HepG2 (cell line): ENCODE data around the gene HIPK3. TPM values are rescaled to one million over a fixed set of nuclear protein-coding genes. Genes with fewer than 3 reads are reported as not detected.

ENCODE experiments used
- ATAC-seq: fragments of 200-7000 bp; cut with Tn5 transposase; 3 replicates; pipeline ENCODE4 v1.9.1; 2020; ENCODE audit warnings: mild to moderate bottlenecking, moderate library complexity
- BruUV-seq: library from RNA; stranded (reverse); fragments of 400-500 nt; replicated peaks from 2 replicates; lab custom pipeline; 2021; lab: Mats Ljungman, UMichigan
- CTCF ChIA-PET: fragments of 300-600 bp; formaldehyde crosslinking; extraction: SDS; loops from one replicate; lab custom pipeline; 2021; ENCODE audit warnings: low total read pairs, inconsistent platforms, low intra/inter-chr PET ratio; lab: Yijun Ruan, JAX
- POLR2A ChIA-PET: fragments of 350-600 bp; sonication (Branson Sonifier 250); formaldehyde crosslinking; loops from one replicate; lab custom pipeline; 2020; ENCODE audit warnings: antibody characterized with exemption, inconsistent platforms; lab: Yijun Ruan, JAX
- DNase-seq: peaks from one replicate; pipeline ENCODE4 v3.0.0-alpha.2; 2015; ENCODE audit warnings: low spot score
- FAIRE-seq: peaks from 3 replicates; lab custom pipeline; 2011; peaks lifted over from hg19 to GRCh38; lab: Jason Lieb, UNC
- H2AFZ ChIP-seq: one replicate; pipeline ENCODE4 v1.6.1; 2011; ENCODE audit warnings: low read length, inconsistent platforms
- H3K27ac ChIP-seq: fragments of 300-600 bp; 3 replicates; pipeline ENCODE4 v1.8.0; 2011; ENCODE audit warnings: mixed run types, mild to moderate bottlenecking, mixed read lengths, low read length, inconsistent platforms; ENCODE audit not compliant: insufficient read depth; ENCODE audit errors: extremely low read length
- H3K27me3 ChIP-seq, 2 experiments: fragments of 200-600 bp in 1 of 2; 2 replicates in 1 of 2; 3 replicates in 1 of 2; pipeline versions ENCODE4 v1.6.0 to v1.8.0; 2011; ENCODE audit warnings: low read length in 2 of 2, mild to moderate bottlenecking in 2 of 2, moderate library complexity in 2 of 2, inconsistent platforms in 1 of 2; ENCODE audit not compliant: insufficient read depth in 2 of 2, control insufficient read depth in 1 of 2
- H3K36me3 ChIP-seq, 2 experiments: fragments of 200-600 bp in 1 of 2; replicated peaks in 1 of 2; 2 replicates in 1 of 2; 3 replicates in 1 of 2; pipeline versions ENCODE4 v1.5.1 to v1.8.0; 2011; ENCODE audit warnings: low read length in 2 of 2, inconsistent platforms in 1 of 2; ENCODE audit not compliant: insufficient read depth in 2 of 2, control insufficient read depth in 1 of 2
- H3K4me1 ChIP-seq: 2 replicates; pipeline ENCODE4 v1.5.1; 2012; ENCODE audit warnings: low read length, inconsistent platforms; ENCODE audit not compliant: insufficient read depth
- H3K4me2 ChIP-seq: 2 replicates; pipeline ENCODE4 v1.6.0; 2011; ENCODE audit warnings: low read depth, low read length, inconsistent platforms
- H3K4me3 ChIP-seq, 3 experiments: fragments of 200-600 bp in 1 of 3; sonication (generic), shearing (Covaris generic) in 1 of 3; replicated peaks in 1 of 3; 2 replicates each; pipeline ENCODE4 v1.5.1; 2011 to 2016; ENCODE audit warnings: low read length in 3 of 3, inconsistent platforms in 2 of 3, low read depth in 2 of 3, mild to moderate bottlenecking in 2 of 3, control low read depth in 1 of 3, mixed read lengths in 1 of 3; ENCODE audit not compliant: insufficient read depth in 1 of 3
- H3K79me2 ChIP-seq: one replicate; pipeline ENCODE4 v1.6.1; 2011; ENCODE audit warnings: low read length, inconsistent platforms; ENCODE audit not compliant: insufficient read depth
- H3K9ac ChIP-seq: 2 replicates; pipeline ENCODE4 v1.6.0; 2011; ENCODE audit warnings: mild to moderate bottlenecking, low read depth, low read length, inconsistent platforms; ENCODE audit not compliant: insufficient read depth
- H3K9me3 ChIP-seq: 2 replicates; pipeline ENCODE4 v1.5.1; 2012; ENCODE audit warnings: mild to moderate bottlenecking, low read length
- H4K20me1 ChIP-seq: 2 replicates; pipeline ENCODE4 v1.6.0; 2011; ENCODE audit warnings: inconsistent platforms, mild to moderate bottlenecking, low read length, moderate library complexity; ENCODE audit not compliant: insufficient read depth
- ATRX ChIP-seq: sonication (generic); formaldehyde crosslinking; IDR thresholded peaks from 2 replicates; pipeline ENCODE4 v1.4.0; 2020; ENCODE audit warnings: missing genetic modification reagents, borderline replicate concordance
- BRCA1 ChIP-seq: sonication (generic); formaldehyde crosslinking; IDR thresholded peaks from 2 replicates; pipeline ENCODE4 v1.4.0; 2020; ENCODE audit warnings: missing genetic modification reagents
- CBX5 ChIP-seq: sonication (generic); formaldehyde crosslinking; IDR thresholded peaks from 2 replicates; pipeline ENCODE4 v1.4.0; 2020; ENCODE audit warnings: missing genetic modification reagents, borderline replicate concordance
- HNF4G ChIP-seq, 2 experiments: sonication (generic) in 1 of 2; formaldehyde crosslinking in 1 of 2; IDR thresholded peaks; 2 replicates each; pipeline versions ENCODE4 v1.4.0 to v1.6.1; 2011 to 2020; ENCODE audit warnings: borderline replicate concordance in 2 of 2, low read depth in 2 of 2, mild to moderate bottlenecking in 2 of 2, low read length in 1 of 2, missing genetic modification reagents in 1 of 2, moderate library complexity in 1 of 2
- HNRNPH1 ChIP-seq: fragments of 200-400 bp; formaldehyde crosslinking; optimal IDR thresholded peaks from 2 replicates; pipeline ENCODE3; 2017; ENCODE audit warnings: mild to moderate bottlenecking, low read depth, low read length
- KDM5A ChIP-seq: fragments of 200-600 bp; sonication (generic); IDR thresholded peaks from 2 replicates; pipeline ENCODE4 v1.7.0; 2018; ENCODE audit warnings: antibody characterized with exemption, mild to moderate bottlenecking, low read length, borderline replicate concordance
- MATR3 ChIP-seq: sonication (generic); formaldehyde crosslinking; IDR thresholded peaks from 2 replicates; pipeline ENCODE4 v1.4.0; 2020; ENCODE audit warnings: missing genetic modification reagents
- POLR2G ChIP-seq: fragments of 200-400 bp; formaldehyde crosslinking; IDR thresholded peaks from 2 replicates; pipeline ENCODE4 v1.6.1; 2018; ENCODE audit warnings: mild to moderate bottlenecking, low read depth, low read length, moderate library complexity
- ZNF205 ChIP-seq: IDR thresholded peaks from 2 replicates; pipeline ENCODE4 v1.6.1; 2018; ENCODE audit warnings: missing biosample characterization, missing genetic modification reagents
- ZNF431 ChIP-seq: sonication (generic); formaldehyde crosslinking; IDR thresholded peaks from 2 replicates; pipeline ENCODE4 v1.9.0; 2022; ENCODE audit warnings: missing genetic modification reagents, low read depth, mild to moderate bottlenecking, borderline replicate concordance
- WGBS: methylation state at CpG from one replicate; pipeline ENCODE4 v1.1.6; 2017; ENCODE audit warnings: low lambda C conversion rate; 5-methylcytosine and 5-hydroxymethylcytosine counted together
- in situ Hi-C: cut with HindIII; loops from 2 replicates; pipeline ENCODE4 v1.10.0; 2017; ENCODE audit warnings: low pct_unique_long_range_greater_than_20kb; ENCODE audit not compliant: extremely low pct_ligation_motif_present
- intact Hi-C: fragments of 100-400 bp; cut with micrococcal nuclease; formaldehyde crosslinking; loops from one replicate; pipeline ENCODE4 v1.10.0; 2022; ENCODE audit not compliant: unreplicated experiment
- polyA plus RNA-seq, 8 experiments: library from polyadenylated mRNA; depleted of rRNA in 3 of 8; stranded (reverse) in 7 of 8; unstranded in 1 of 8; fragments of >200 nt; fragmentation: Illumina TruSeq in 4 of 8; extraction: Trizol in 4 of 8; gene quantifications; 2 replicates each; pipeline versions ENCODE4 v1.2.1 to v1.2.3, GENCODE V29; 2011 to 2016; ENCODE audit warnings: low read depth in 4 of 8, missing spikeins in 1 of 8, mixed read lengths in 1 of 8; ENCODE audit not compliant: insufficient read depth in 1 of 8
- total RNA-seq, 5 experiments: library from RNA; depleted of rRNA; stranded (reverse); fragments of >200 nt; fragmentation: Illumina TruSeq; extraction: Trizol; gene quantifications; 2 replicates each; pipeline ENCODE4 v1.2.3, GENCODE V29; 2016; ENCODE audit warnings: low read depth in 1 of 5
- TF ChIP-seq, protein P1 (sequence below): sonication (generic); formaldehyde crosslinking; IDR thresholded peaks from 2 replicates; pipeline ENCODE4 v1.8.1; 2023; ENCODE audit warnings: mild to moderate bottlenecking, inconsistent platforms, moderate library complexity, missing genetic modification reagents, borderline replicate concordance
- TF ChIP-seq, protein P2 (sequence below): sonication (generic); formaldehyde crosslinking; IDR thresholded peaks from 2 replicates; pipeline ENCODE4 v1.5.1; 2020; ENCODE audit warnings: missing genetic modification reagents, mild to moderate bottlenecking, borderline replicate concordance
- TF ChIP-seq, protein P3 (sequence below): sonication (generic); formaldehyde crosslinking; IDR thresholded peaks from 2 replicates; pipeline ENCODE4 v1.8.1; 2022; ENCODE audit warnings: mild to moderate bottlenecking, missing genetic modification reagents

HIPK3 gene
- total and polyA plus RNA-seq, 2 of the 13 experiments (the other 11 are each of a cell fraction or from before 2014, with no cell fraction given): 20.5 to 44.3 TPM

DNA sequence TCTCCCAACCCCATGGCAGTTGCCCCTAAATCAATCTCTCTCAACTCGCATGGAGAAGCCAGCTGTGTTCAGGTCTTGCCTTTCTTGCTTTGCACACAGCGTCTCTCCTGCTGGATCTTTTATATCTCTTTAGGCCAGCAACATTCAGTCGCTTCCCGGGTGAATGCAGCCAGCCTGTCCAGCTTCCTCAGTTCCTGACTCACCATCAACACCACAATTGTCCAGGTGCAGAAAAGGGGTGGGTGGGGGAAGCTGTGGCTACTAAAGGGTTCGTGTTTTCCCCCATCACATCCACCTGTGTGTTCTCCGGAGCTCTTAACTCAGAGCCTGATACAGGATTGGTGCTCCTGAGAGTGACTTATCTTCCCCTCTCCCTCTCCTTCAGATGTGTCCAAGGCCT lies 116.5 kb downstream of the HIPK3 start:
- Histone ChIP-seq H3K4me3 (no peak overlapping the region), H3K4me1 (peaks cover 51% of the 10 kb centered on the region), H3K9ac (no peak overlapping the region), H3K36me3 (no peaks in the 10 kb centered on the region), H3K27ac (no peak overlapping the region), H3K27me3 (peaks cover 4 to 46% of the 10 kb centered on the region in 2 experiments; a peak in 4 of 5 replicates), H3K9me3 (no peaks in the 10 kb centered on the region), H3K79me2 (no peaks in the 10 kb centered on the region), H3K4me2 (no peak overlapping the region), H4K20me1 (no peaks in the 10 kb centered on the region), H2AFZ (no peak overlapping the region)
- ATAC-seq (no peak), FAIRE-seq (no peak), DNase-seq (no peak)
- intact Hi-C loops (no loop called here), in situ Hi-C loops (no loop called here)
- WGBS: 51% methylated on average over 6 of the region's 6 CpGs
- ChIA-PET POLR2A (no interaction called here), CTCF (no interaction called here)
- TF ChIP-seq ZNF205 (CRISPR knock-in tag): no peak
- no peak for TF ChIP-seq CBX5 (CRISPR knock-in tag)
- TF ChIP-seq ZNF431 (CRISPR knock-in tag): no peak
- TF ChIP-seq, protein P1, sequence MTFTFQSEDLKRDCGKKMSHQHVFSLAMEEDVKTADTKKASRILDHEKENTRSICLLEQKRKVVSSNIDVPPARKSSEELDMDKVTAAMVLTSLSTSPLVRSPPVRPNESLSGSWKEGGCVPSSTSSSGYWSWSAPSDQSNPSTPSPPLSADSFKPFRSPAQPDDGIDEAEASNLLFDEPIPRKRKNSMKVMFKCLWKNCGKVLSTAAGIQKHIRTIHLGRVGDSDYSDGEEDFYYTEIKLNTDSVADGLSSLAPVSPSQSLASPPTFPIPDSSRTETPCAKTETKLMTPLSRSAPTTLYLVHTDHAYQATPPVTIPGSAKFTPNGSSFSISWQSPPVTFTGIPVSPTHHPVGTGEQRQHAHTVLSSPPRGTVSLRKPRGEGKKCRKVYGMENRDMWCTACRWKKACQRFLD (CRISPR knock-in tag): no peak
- no TSS peak for BruUV-seq

DNA sequence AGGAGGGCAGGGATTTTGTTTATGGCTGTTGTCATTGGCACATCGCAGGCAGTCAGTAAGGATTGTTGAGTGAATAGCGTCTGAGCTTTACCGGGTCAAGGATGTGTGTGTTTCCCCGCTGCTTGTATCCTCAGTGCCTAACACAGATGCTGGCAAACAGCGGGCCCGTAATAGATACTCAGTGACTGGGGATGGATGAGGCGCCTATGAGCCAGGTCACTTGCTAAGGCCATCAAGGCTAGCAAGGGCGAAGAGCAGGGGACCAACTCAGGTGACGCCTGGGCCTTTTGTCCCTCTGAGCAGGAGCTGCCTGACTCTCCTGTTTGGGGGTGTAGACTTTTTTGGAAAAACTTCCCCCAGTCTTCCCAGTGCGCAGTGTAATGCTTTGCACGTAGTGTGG lies 118.1 kb downstream of the HIPK3 start:
- in situ Hi-C loops: no loop called here
- H3K9ac ChIP-seq: no peak overlapping the region
- no TSS peak for BruUV-seq
- WGBS: 90% methylated on average over 11 of the region's 11 CpGs
- peaks cover 4 to 62% of the 10 kb centered on the region in 2 experiments; a peak in 4 of 5 replicates for H3K27me3 ChIP-seq
- ATAC-seq (no peak), FAIRE-seq (no peak), DNase-seq (no peak)
- CTCF ChIA-PET: no interaction called here
- peak overlapping the region; percentile 79 for H3K4me2 ChIP-seq
- H3K36me3 ChIP-seq: no peaks in the 10 kb centered on the region
- peaks cover 39% of the 10 kb centered on the region for H3K4me1 ChIP-seq
- no peaks in the 10 kb centered on the region for H3K79me2 ChIP-seq
- no peak overlapping the region for H2AFZ ChIP-seq
- POLR2A ChIA-PET: no interaction called here
- H3K27ac ChIP-seq: no peak overlapping the region
- no peaks in the 10 kb centered on the region for H3K9me3 ChIP-seq
- H3K4me3 ChIP-seq: peak overlapping the region; percentile 47 to 57 (median 48); a peak in 4 of 6 replicates
- H4K20me1 ChIP-seq: no peaks in the 10 kb centered on the region; the same call in 1 of the 2 replicates
- intact Hi-C loops: no loop called here
- TF ChIP-seq HNRNPH1 (no peak), ATRX (no peak), MATR3 (CRISPR knock-in tag) (no peak), HNF4G (IDR thresholded peaks at IDR 0.05; ENCODE audit: borderline replicate concordance, low read depth, low read length) (no peak), HNF4G (CRISPR knock-in tag; IDR thresholded peaks at IDR 0.05; ENCODE audit: borderline replicate concordance, low read depth) (no peak), BRCA1 (CRISPR knock-in tag) (no peak), POLR2G (no peak), KDM5A (no peak)
- TF ChIP-seq, protein P2, sequence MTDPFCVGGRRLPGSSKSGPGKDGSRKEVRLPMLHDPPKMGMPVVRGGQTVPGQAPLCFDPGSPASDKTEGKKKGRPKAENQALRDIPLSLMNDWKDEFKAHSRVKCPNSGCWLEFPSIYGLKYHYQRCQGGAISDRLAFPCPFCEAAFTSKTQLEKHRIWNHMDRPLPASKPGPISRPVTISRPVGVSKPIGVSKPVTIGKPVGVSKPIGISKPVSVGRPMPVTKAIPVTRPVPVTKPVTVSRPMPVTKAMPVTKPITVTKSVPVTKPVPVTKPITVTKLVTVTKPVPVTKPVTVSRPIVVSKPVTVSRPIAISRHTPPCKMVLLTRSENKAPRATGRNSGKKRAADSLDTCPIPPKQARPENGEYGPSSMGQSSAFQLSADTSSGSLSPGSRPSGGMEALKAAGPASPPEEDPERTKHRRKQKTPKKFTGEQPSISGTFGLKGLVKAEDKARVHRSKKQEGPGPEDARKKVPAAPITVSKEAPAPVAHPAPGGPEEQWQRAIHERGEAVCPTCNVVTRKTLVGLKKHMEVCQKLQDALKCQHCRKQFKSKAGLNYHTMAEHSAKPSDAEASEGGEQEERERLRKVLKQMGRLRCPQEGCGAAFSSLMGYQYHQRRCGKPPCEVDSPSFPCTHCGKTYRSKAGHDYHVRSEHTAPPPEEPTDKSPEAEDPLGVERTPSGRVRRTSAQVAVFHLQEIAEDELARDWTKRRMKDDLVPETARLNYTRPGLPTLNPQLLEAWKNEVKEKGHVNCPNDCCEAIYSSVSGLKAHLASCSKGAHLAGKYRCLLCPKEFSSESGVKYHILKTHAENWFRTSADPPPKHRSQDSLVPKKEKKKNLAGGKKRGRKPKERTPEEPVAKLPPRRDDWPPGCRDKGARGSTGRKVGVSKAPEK (CRISPR knock-in tag): no peak
- TF ChIP-seq, protein P3, sequence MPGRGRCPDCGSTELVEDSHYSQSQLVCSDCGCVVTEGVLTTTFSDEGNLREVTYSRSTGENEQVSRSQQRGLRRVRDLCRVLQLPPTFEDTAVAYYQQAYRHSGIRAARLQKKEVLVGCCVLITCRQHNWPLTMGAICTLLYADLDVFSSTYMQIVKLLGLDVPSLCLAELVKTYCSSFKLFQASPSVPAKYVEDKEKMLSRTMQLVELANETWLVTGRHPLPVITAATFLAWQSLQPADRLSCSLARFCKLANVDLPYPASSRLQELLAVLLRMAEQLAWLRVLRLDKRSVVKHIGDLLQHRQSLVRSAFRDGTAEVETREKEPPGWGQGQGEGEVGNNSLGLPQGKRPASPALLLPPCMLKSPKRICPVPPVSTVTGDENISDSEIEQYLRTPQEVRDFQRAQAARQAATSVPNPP (CRISPR knock-in tag): no peak
